Epidermal melanocyte (primary cell): ENCODE data around the gene RRP8.

ENCODE experiments used
- DNase-seq: peaks from one replicate; pipeline ENCODE4 v3.0.0; 2011; ENCODE audit warnings: low spot score; ENCODE audit not compliant: insufficient read length

Gene RRP8

GRCh38 chr11:6632116-6633073, 29.0 kb upstream of the RRP8 start:
- DNase-seq = no peak

- no peak for DNase-seq
Measured at GRCh38 chr11:6631361-6631890, 28.0 kb upstream of the RRP8 start.

GRCh38 chr11:6630632-6631291, 27.3 kb upstream of the RRP8 start:
- DNase-seq = no peak

GRCh38 chr11:6629892-6630631, 26.6 kb upstream of the RRP8 start:
- no peak for DNase-seq

GRCh38 chr11:6629573-6629891, 26.1 kb upstream of the RRP8 start:
- no peak for DNase-seq

- DNase-seq = no peak
Measured at GRCh38 chr11:6628526-6628925, 25.1 kb upstream of the RRP8 start.

- DNase-seq = no peak
Measured at GRCh38 chr11:6627762-6628241, 24.4 kb upstream of the RRP8 start.

GRCh38 chr11:6626971-6627761, 23.8 kb upstream of the RRP8 start:
- no peak for DNase-seq

- no peak for DNase-seq
Measured at GRCh38 chr11:6625832-6626420, 22.5 kb upstream of the RRP8 start.

GRCh38 chr11:6625156-6625831, 21.9 kb upstream of the RRP8 start:
- DNase-seq = no peak

- DNase-seq = peak; percentile 90
Measured at GRCh38 chr11:6623391-6624363, 20.3 kb upstream of the RRP8 start.

- DNase-seq = no peak
Measured at GRCh38 chr11:6622261-6623171, 19.1 kb upstream of the RRP8 start.

- no peak for DNase-seq
Measured at GRCh38 chr11:6621711-6622211, 18.3 kb upstream of the RRP8 start.

GRCh38 chr11:6620636-6621035, 17.2 kb upstream of the RRP8 start:
- DNase-seq = no peak

- DNase-seq = peak; percentile 100
Measured at GRCh38 chr11:6619004-6619745, 15.8 kb upstream of the RRP8 start, which contains the start of gene TPP1. TSS of gene TPP1 (minus strand) at chr11:6619422. CDS start at chr11:6619400, 22 bp downstream.

GRCh38 chr11:6618117-6619003, 14.9 kb upstream of the RRP8 start:
- no peak for DNase-seq
